DND-41 (cell line): ENCODE results near the gene SYNRG.

ENCODE experiments used
- ATAC-seq: fragments of 200-7000 bp; cut with Tn5 transposase; 3 replicates; pipeline ENCODE4 v1.9.1; 2021; ENCODE audit warnings: low read depth; ENCODE audit not compliant: insufficient read depth
- DNase-seq: peaks from one replicate; pipeline ENCODE4 v3.0.0-alpha.2; 2020
- H2AFZ ChIP-seq: 2 replicates; pipeline ENCODE4 v1.6.0; 2012; ENCODE audit warnings: low read depth, low read length
- H3K27ac ChIP-seq: 2 replicates; pipeline ENCODE4 v1.5.1; 2012; ENCODE audit warnings: low read length, inconsistent platforms
- H3K27me3 ChIP-seq: fragments of 200-600 bp; sonication (generic); 2 replicates; pipeline ENCODE4 v1.6.0; 2012; ENCODE audit warnings: low read length, mild to moderate bottlenecking, inconsistent platforms; ENCODE audit not compliant: insufficient read depth, poor library complexity
- H3K36me3 ChIP-seq: 2 replicates; pipeline ENCODE4 v1.5.1; 2012; ENCODE audit warnings: low read length, inconsistent platforms; ENCODE audit not compliant: insufficient read depth
- H3K4me1 ChIP-seq: 2 replicates; pipeline ENCODE4 v1.5.1; 2012; ENCODE audit warnings: mild to moderate bottlenecking, low read length; ENCODE audit not compliant: insufficient read depth
- H3K4me2 ChIP-seq: 2 replicates; pipeline ENCODE4 v1.6.0; 2012; ENCODE audit warnings: mild to moderate bottlenecking, moderate library complexity, low read length, inconsistent platforms; ENCODE audit not compliant: insufficient read depth
- H3K4me3 ChIP-seq, 2 experiments: fragments of 200-600 bp in 1 of 2; shearing (Covaris generic) in 1 of 2; 2 replicates each; pipeline ENCODE4 v1.5.1; 2012 to 2016; ENCODE audit warnings: inconsistent platforms in 2 of 2, low read length in 2 of 2, mild to moderate bottlenecking in 2 of 2, low read depth in 1 of 2, moderate library complexity in 1 of 2
- H3K79me2 ChIP-seq: 2 replicates; pipeline ENCODE4 v1.6.0; 2012; ENCODE audit warnings: low read length, inconsistent platforms; ENCODE audit not compliant: insufficient read depth
- H3K9ac ChIP-seq: 2 replicates; pipeline ENCODE4 v1.6.0; 2012; ENCODE audit warnings: low read depth, mild to moderate bottlenecking, inconsistent platforms, low read length, moderate library complexity
- H3K9me3 ChIP-seq: 2 replicates; pipeline ENCODE4 v1.5.1; 2012; ENCODE audit warnings: low read length, moderate library complexity, mild to moderate bottlenecking, inconsistent platforms; ENCODE audit not compliant: insufficient read depth, severe bottlenecking
- H4K20me1 ChIP-seq: 2 replicates; pipeline ENCODE4 v1.6.0; 2012; ENCODE audit warnings: low read length; ENCODE audit not compliant: insufficient read depth
- CTCF ChIP-seq: IDR thresholded peaks from 2 replicates; pipeline ENCODE4 v1.5.1; 2012; ENCODE audit warnings: borderline replicate concordance, low read length, moderate library complexity, mild to moderate bottlenecking; ENCODE audit not compliant: poor library complexity, severe bottlenecking; ENCODE audit errors: extremely low read depth
- EZH2 ChIP-seq: IDR thresholded peaks from 3 replicates; pipeline ENCODE4 v1.6.1; 2012; ENCODE audit warnings: borderline replicate concordance, low read depth, mild to moderate bottlenecking, moderate library complexity, low read length, inconsistent platforms; ENCODE audit not compliant: severe bottlenecking

The SYNRG gene

DNA sequence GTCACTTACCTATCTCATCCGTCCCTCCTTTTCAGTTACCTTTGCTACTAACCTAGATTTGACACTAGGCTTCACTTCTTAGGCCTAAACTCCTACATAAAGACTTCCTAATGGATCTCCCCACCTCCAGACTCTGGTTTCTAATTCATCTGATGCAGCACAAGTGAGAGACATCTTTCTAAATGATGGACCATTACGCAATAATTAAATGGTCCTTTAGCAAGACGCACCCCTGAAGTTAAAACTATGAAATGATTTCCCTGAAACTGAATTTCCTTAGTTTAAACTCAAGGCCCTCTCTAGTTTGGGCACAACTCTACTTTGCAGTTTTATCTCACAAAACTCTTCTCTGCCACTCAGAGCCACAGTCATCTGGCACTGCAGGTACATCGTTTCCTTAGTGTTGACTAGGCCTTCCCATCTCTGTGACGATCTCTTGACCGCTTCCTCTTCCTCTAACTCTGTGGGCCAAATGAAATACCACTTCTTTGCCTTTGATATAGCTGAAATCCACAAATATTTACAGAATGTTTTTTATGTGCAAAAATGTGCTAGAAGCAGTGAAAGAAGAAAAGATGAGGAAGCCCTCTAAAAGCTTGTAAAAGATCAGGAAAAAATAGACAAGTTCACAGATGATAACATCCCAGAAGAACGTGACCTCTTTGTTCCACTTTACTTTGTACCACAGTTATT, 3.3 kb downstream of the SYNRG start:
- DNase-seq = peak; percentile 66
- Histone ChIP-seq H3K79me2 (peaks cover 75% of the 10 kb centered on the region), H3K9ac (peak overlapping the region; percentile 79; the same call in 1 of the 2 replicates), H3K4me2 (peak overlapping the region; percentile 85), H2AFZ (no peak overlapping the region), H3K36me3 (peaks cover 14% of the 10 kb centered on the region), H3K9me3 (no peaks in the 10 kb centered on the region), H3K27me3 (no peaks in the 10 kb centered on the region), H3K4me1 (peaks cover 52% of the 10 kb centered on the region), H4K20me1 (peaks cover 17% of the 10 kb centered on the region; the same call in 1 of the 2 replicates), H3K27ac (peak overlapping the region; percentile 84), H3K4me3 (peak overlapping the region in 1 of 2 experiments; percentile 39; a peak in 2 of 4 replicates)
- TF ChIP-seq CTCF (no peak), EZH2 (no peak)
- ATAC-seq = peak; percentile 39

GRCh38 chr17:37605081-37605480, 4.1 kb downstream of the SYNRG start:
- no peak for DNase-seq
- Histone ChIP-seq H3K4me2 (peak overlapping the region; percentile 85; the same call in 1 of the 2 replicates), H3K4me3 (no peak overlapping the region), H4K20me1 (peaks cover 17% of the 10 kb centered on the region; the same call in 1 of the 2 replicates), H3K27me3 (no peaks in the 10 kb centered on the region), H3K4me1 (peaks cover 45% of the 10 kb centered on the region), H3K36me3 (peaks cover 20% of the 10 kb centered on the region), H3K9ac (no peak overlapping the region), H3K27ac (peak overlapping the region; percentile 84; the same call in 1 of the 2 replicates), H3K9me3 (no peaks in the 10 kb centered on the region), H2AFZ (no peak overlapping the region), H3K79me2 (peaks cover 81% of the 10 kb centered on the region)
- no peak for ATAC-seq
- TF ChIP-seq CTCF (no peak), EZH2 (no peak)

- Histone ChIP-seq H3K79me2 (peaks cover 85% of the 10 kb centered on the region), H2AFZ (no peak overlapping the region), H3K4me1 (peaks cover 39% of the 10 kb centered on the region), H3K27me3 (no peaks in the 10 kb centered on the region), H3K27ac (no peak overlapping the region), H3K4me2 (0 out of 2 replicates have a peak overlapping the region, but pooled peaks have one; percentile 5), H4K20me1 (peaks cover 17% of the 10 kb centered on the region; the same call in 1 of the 2 replicates), H3K4me3 (no peak overlapping the region), H3K9ac (no peak overlapping the region), H3K9me3 (no peaks in the 10 kb centered on the region), H3K36me3 (peaks cover 25% of the 10 kb centered on the region)
- TF ChIP-seq EZH2 = no peak
- no peak for TF ChIP-seq CTCF
- DNase-seq (no peak), ATAC-seq (no peak)
Observed at GRCh38 chr17:37604556-37604955, 4.7 kb downstream of the SYNRG start.
